Kidney (tissue), 14 donors: Measurements from ENCODE around the gene TNFAIP8L3. TPM values are rescaled to one million over a fixed set of nuclear protein-coding genes. Genes with fewer than 3 reads are reported as not detected.

ENCODE experiments used
- DNase-seq, 5 donors: peaks; one replicate each; pipeline ENCODE4 v3.0.0-alpha.2; 2013 to 2020
- FAIRE-seq: peaks from 2 replicates; lab custom pipeline; 2012; peaks lifted over from hg19 to GRCh38; lab: Jason Lieb, UNC
- H3K27ac ChIP-seq, 2 donors: one replicate each; pipeline ENCODE4 v1.7.0; 2013; ENCODE audit warnings: low read depth in 2 of 2, low read length in 2 of 2, inconsistent platforms in 1 of 2
- H3K27me3 ChIP-seq: one replicate; pipeline ENCODE4 v1.7.1; 2013; ENCODE audit warnings: low read length, inconsistent platforms; ENCODE audit not compliant: control insufficient read depth, insufficient read depth
- H3K36me3 ChIP-seq, 3 donors: one replicate each; pipeline versions ENCODE4 v1.7.0 to v1.7.1; 2013; ENCODE audit warnings: low read length in 3 of 3, control low read depth in 1 of 3, inconsistent platforms in 1 of 3; ENCODE audit not compliant: insufficient read depth in 3 of 3, control insufficient read depth in 2 of 3
- H3K4me1 ChIP-seq, 3 donors: one replicate each; pipeline versions ENCODE4 v1.7.0 to v1.7.1; 2013; ENCODE audit warnings: low read length in 3 of 3, inconsistent platforms in 1 of 3, low read depth in 1 of 3; ENCODE audit not compliant: control insufficient read depth in 2 of 3, insufficient read depth in 2 of 3
- H3K4me3 ChIP-seq, 3 donors: one replicate each; pipeline versions ENCODE4 v1.7.0 to v1.8.1; 2013; ENCODE audit warnings: low read length in 3 of 3, control low read depth in 1 of 3, inconsistent platforms in 1 of 3
- H3K9ac ChIP-seq, 3 donors: one replicate each; pipeline versions ENCODE4 v1.7.0 to v1.7.1; 2013; ENCODE audit warnings: low read length in 3 of 3, control low read depth in 1 of 3, inconsistent platforms in 1 of 3
- H3K9me3 ChIP-seq, 3 donors: one replicate each; pipeline versions ENCODE4 v1.7.0 to v1.7.1; 2013; ENCODE audit warnings: low read length in 3 of 3, control low read depth in 1 of 3, inconsistent platforms in 1 of 3; ENCODE audit not compliant: control insufficient read depth in 2 of 3, insufficient read depth in 1 of 3
- intact Hi-C: fragments of 100-400 bp; cut with DNase I; formaldehyde crosslinking; loops from one replicate; pipeline ENCODE4 v1.11.1; 2022
- polyA plus RNA-seq: library from polyadenylated mRNA; stranded (reverse); fragments of 350-450 nt; fragmentation: Illumina TruSeq; extraction: RNeasy Lipid Tissue Mini Kit (QIAGEN cat#74804); gene quantifications from one replicate; pipeline ENCODE4 v1.2.3, GENCODE V29; 2014; ENCODE audit warnings: low read depth, low replicate concordance; ENCODE audit not compliant: insufficient read depth
- total RNA-seq: library from RNA; stranded (reverse); fragmentation: NEBNext Ultra II Directional; extraction: Animal tissue kit (Norgen Biotek cat#: 25700); gene quantifications from one replicate; pipeline ENCODE4 v1.2.1, GENCODE V29; 2021
- TF ChIP-seq, protein P1 (sequence below): IDR thresholded peaks from 3 replicates; pipeline ENCODE4 v1.5.1; 2012; ENCODE audit warnings: mild to moderate bottlenecking, moderate library complexity, borderline replicate concordance; ENCODE audit not compliant: insufficient read depth; ENCODE audit errors: extremely low read depth
- donor health status: control.
- donor health status: control.
- donor health status: control.
- donor health status: control.
- donor health status: control.
- donor health status: DM: yes; HTN: yes; CAD: no.
- donor health status: Normal renal cell carcinoma (clear cell type).

The TNFAIP8L3 gene
- total and polyA plus RNA-seq, 2 donors from 2014 or later: 2.4 to 8.9 TPM

DNA sequence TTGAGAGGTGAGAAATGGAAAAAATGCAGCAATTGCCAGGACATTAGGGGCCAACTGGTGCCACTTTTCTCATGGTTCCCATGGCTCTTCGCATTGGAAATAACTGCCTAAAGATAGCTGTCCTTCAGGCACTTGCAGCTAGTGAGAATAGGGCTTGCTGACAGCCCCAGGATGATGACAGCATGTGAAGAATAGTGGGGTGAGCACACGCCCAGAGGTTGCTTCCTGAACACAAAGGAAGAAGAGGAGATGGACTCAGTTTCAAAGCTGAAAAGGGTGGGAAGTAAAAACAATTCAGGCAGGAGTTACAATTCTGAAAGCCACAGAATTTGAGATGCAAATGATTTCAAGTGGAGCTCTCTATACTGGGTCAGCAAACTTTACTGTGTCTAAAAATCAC, 45.6 kb downstream of the TNFAIP8L3 start:
- Histone ChIP-seq H3K9me3 (no peaks in the 10 kb centered on the region), H3K4me3 (no peak overlapping the region), H3K36me3 (no peaks in the 10 kb centered on the region), H3K27me3 (no peaks in the 10 kb centered on the region), H3K9ac (no peak overlapping the region), H3K27ac (no peak overlapping the region), H3K4me1 (peaks cover 0 to 6% (median 3%) of the 10 kb centered on the region in 3 donors)
- DNase-seq (no peak), FAIRE-seq (no peak)
- TF ChIP-seq, protein P1, sequence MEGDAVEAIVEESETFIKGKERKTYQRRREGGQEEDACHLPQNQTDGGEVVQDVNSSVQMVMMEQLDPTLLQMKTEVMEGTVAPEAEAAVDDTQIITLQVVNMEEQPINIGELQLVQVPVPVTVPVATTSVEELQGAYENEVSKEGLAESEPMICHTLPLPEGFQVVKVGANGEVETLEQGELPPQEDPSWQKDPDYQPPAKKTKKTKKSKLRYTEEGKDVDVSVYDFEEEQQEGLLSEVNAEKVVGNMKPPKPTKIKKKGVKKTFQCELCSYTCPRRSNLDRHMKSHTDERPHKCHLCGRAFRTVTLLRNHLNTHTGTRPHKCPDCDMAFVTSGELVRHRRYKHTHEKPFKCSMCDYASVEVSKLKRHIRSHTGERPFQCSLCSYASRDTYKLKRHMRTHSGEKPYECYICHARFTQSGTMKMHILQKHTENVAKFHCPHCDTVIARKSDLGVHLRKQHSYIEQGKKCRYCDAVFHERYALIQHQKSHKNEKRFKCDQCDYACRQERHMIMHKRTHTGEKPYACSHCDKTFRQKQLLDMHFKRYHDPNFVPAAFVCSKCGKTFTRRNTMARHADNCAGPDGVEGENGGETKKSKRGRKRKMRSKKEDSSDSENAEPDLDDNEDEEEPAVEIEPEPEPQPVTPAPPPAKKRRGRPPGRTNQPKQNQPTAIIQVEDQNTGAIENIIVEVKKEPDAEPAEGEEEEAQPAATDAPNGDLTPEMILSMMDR: no peak
- intact Hi-C loops: no loop called here

DNA sequence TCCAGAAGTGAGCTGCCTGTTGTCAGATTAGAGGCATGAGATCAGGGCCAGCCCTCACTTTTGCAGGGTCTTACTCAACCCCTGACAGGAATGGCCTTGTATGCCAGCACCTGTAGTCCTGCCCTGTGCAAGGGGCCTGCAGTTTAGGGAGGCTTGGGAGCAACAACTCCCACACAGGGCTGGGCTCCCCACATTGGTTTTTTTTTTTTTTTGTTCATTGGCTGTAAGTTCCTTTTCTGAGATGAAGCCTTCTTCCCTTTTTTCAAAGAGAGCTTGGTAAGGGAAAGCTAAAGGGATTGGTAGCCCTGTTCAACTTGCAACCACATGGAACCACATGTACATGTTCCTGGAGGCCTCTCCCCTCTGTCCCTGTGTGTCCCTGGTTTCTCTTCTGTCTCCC, 46.4 kb downstream of the TNFAIP8L3 start:
- Histone ChIP-seq H3K4me1 (peaks cover 0 to 6% (median 3%) of the 10 kb centered on the region in 3 donors), H3K4me3 (no peak overlapping the region), H3K27me3 (no peaks in the 10 kb centered on the region), H3K36me3 (no peaks in the 10 kb centered on the region), H3K9ac (no peak overlapping the region), H3K27ac (no peak overlapping the region), H3K9me3 (no peaks in the 10 kb centered on the region)
- FAIRE-seq: no peak
- TF ChIP-seq, protein P1: no peak
- no peak for DNase-seq
- intact Hi-C loops: no loop called here

DNA sequence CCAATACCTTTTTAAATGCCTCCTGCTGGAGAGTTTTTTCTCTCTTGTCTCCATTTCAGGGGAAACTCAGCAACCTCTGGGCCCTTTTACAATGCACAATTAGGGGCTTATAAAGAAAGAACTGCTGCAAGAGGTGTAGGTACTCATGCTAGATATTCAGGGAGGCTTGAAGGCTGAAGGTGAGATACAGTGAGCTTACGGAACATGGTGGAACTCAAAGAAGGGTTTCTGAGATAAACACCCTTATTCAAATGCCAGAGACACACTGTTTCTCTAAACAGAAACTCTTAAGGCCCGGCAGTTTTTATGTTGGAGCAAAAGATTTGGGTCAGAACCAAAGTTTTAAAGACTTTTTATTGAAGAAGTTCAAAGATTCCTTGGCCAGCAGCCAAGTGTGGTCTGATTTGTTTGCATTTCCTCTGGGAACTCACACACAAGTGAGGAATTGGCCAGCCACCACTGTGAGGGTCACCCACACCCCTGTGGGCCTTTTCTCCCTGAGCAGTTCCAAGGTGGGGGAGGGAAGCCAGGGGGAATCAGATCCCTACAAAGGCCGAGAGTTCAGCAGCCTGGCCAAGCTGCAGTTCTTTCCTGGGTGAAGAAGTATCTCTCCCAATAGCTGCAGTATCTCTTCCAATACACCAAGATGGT, 47.8 kb downstream of the TNFAIP8L3 start:
- no peaks in the 10 kb centered on the region for H3K9me3 ChIP-seq
- no peaks in the 10 kb centered on the region for H3K36me3 ChIP-seq
- peaks cover 0 to 6% (median 3%) of the 10 kb centered on the region in 3 donors for H3K4me1 ChIP-seq
- DNase-seq (peak in 4 of 5 donors; percentile 18 to 87 (median 46)), FAIRE-seq (no peak)
- H3K27me3 ChIP-seq: no peaks in the 10 kb centered on the region
- intact Hi-C loops: no loop called here
- H3K9ac ChIP-seq: no peak overlapping the region
- H3K27ac ChIP-seq: no peak overlapping the region
- TF ChIP-seq, protein P1: no peak
- H3K4me3 ChIP-seq: no peak overlapping the region
